ENCODE data around the gene CROCC2.

CROCC2 gene

GRCh38 chr2:240893363-240893844 lies 12.7 kb upstream of the CROCC2 start:
- DNase-seq: no peak

GRCh38 chr2:240894006-240894405 lies 12.1 kb upstream of the CROCC2 start:
- no peak for DNase-seq

- DNase-seq: no peak
Measured at GRCh38 chr2:240894836-240895558, 11.1 kb upstream of the CROCC2 start.

- no peak for DNase-seq
Measured at GRCh38 chr2:240895656-240896388, 10.3 kb upstream of the CROCC2 start, which contains the start of gene MAB21L4. Gene MAB21L4, minus strand, starts transcription at chr2:240896156. Its CDS starts 159 bp downstream, at chr2:240895997.

- DNase-seq: no peak
Measured at GRCh38 chr2:240896394-240896793, 9.7 kb upstream of the CROCC2 start.

GRCh38 chr2:240896871-240897692 lies 9.1 kb upstream of the CROCC2 start:
- no peak for DNase-seq

- no peak for DNase-seq
Measured at GRCh38 chr2:240898108-240898730, 7.9 kb upstream of the CROCC2 start.

- DNase-seq: no peak
Measured at GRCh38 chr2:240898731-240899467, 7.2 kb upstream of the CROCC2 start.

GRCh38 chr2:240899468-240899865 lies 6.7 kb upstream of the CROCC2 start:
- DNase-seq: no peak

- no peak for DNase-seq
Measured at GRCh38 chr2:240900141-240900860, 5.8 kb upstream of the CROCC2 start.

- no peak for DNase-seq
Measured at GRCh38 chr2:240901986-240902614, 4.0 kb upstream of the CROCC2 start.

- no peak for DNase-seq
Measured at GRCh38 chr2:240902615-240903041, 3.5 kb upstream of the CROCC2 start.

GRCh38 chr2:240903191-240904060 lies 2.7 kb upstream of the CROCC2 start:
- no peak for DNase-seq

GRCh38 chr2:240904216-240905175 lies 1.6 kb upstream of the CROCC2 start:
- no peak for DNase-seq

- no peak for DNase-seq
Measured at GRCh38 chr2:240905176-240905781, 857 bp upstream of the CROCC2 start.

GRCh38 chr2:240906911-240907590 lies 915 bp downstream of the CROCC2 start:
- no peak for DNase-seq

- DNase-seq: no peak
Measured at GRCh38 chr2:240909216-240909974, 3.3 kb downstream of the CROCC2 start.
